ENCODE measurements around the gene ZSCAN21. TPM values are rescaled to one million over a fixed set of nuclear protein-coding genes. Genes with fewer than 3 reads are reported as not detected.
A peak's percentile ranks its signal among the peaks of the same experiment; 100 is the strongest.

ZSCAN21 gene
- polyA plus RNA-seq, 2 of the 4 experiments (the other 2 are of a cell fraction) = 9.1 to 18.3 TPM

DNA sequence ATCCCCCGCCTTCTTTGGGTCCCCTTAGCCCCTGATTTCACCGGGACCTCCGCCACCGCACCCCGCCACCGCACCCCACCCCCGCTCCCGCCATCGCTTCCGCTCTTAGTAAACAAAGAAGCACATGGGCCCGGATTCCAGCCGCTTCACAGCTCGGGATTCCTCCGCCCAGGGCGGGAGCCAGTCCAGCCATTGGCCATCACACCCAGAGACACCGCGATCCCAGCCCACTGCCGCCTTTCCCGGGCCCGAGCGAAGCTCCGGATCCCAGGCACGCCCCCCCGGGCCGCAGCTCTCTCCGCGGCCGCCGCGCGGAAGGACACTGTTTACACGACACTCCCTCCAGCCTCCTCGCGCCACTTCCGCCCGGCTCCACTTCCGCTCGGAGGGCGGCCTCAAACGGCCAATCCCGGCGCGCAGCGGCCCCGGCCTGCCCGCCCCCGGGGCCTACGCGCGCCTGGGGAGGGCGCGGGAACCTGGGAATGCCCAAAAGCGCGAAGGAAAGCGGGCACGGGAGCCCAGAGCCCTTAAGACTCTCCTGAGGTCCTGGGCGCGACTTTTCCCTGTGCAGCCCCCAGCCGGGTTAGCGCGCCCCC lies 50.9 kb downstream of the ZSCAN21 start (continued):
- no peak for TF ChIP-seq HEYL (CRISPR knock-in tag; IDR thresholded peaks at IDR 0.05)
- TF ChIP-seq CHD4 (IDR thresholded peaks at IDR 0.05; ENCODE audit: borderline replicate concordance) = no peak
- TF ChIP-seq BHLHE40 (IDR thresholded peaks at IDR 0.05; ENCODE audit: low read depth, low read length) = no peak
- 0 out of 2 replicates have a peak, but pooled peaks have one; percentile 2 for TF ChIP-seq MAZ (IDR thresholded peaks at IDR 0.05; ENCODE audit: borderline replicate concordance, low read depth, low read length)
- peak; percentile 67 for TF ChIP-seq CHD2 (IDR thresholded peaks at IDR 0.05; ENCODE audit: low read length, partially characterized antibody)
- TF ChIP-seq POLR2A (IDR thresholded peaks at IDR 0.05; ENCODE audit: low read length) = peak; percentile 34
- TF ChIP-seq HDAC2 (IDR thresholded peaks at IDR 0.05) = no peak
- TF ChIP-seq HOXA7 (CRISPR knock-in tag; IDR thresholded peaks at IDR 0.05) = 0 out of 2 replicates have a peak, but pooled peaks have one; percentile 24
- TF ChIP-seq, protein P1, sequence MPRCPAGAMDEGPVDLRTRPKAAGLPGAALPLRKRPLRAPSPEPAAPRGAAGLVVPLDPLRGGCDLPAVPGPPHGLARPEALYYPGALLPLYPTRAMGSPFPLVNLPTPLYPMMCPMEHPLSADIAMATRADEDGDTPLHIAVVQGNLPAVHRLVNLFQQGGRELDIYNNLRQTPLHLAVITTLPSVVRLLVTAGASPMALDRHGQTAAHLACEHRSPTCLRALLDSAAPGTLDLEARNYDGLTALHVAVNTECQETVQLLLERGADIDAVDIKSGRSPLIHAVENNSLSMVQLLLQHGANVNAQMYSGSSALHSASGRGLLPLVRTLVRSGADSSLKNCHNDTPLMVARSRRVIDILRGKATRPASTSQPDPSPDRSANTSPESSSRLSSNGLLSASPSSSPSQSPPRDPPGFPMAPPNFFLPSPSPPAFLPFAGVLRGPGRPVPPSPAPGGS (IDR thresholded peaks at IDR 0.05) = peak; percentile 66; the same call in 2 of the 3 replicates
- TF ChIP-seq, protein P2, sequence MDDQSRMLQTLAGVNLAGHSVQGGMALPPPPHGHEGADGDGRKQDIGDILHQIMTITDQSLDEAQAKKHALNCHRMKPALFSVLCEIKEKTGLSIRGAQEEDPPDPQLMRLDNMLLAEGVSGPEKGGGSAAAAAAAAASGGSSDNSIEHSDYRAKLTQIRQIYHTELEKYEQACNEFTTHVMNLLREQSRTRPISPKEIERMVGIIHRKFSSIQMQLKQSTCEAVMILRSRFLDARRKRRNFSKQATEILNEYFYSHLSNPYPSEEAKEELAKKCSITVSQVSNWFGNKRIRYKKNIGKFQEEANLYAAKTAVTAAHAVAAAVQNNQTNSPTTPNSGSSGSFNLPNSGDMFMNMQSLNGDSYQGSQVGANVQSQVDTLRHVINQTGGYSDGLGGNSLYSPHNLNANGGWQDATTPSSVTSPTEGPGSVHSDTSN (IDR thresholded peaks at IDR 0.05) = peak; percentile 93
- TF ChIP-seq CBX8 (IDR thresholded peaks at IDR 0.05) = no peak
- TF ChIP-seq, protein P3, sequence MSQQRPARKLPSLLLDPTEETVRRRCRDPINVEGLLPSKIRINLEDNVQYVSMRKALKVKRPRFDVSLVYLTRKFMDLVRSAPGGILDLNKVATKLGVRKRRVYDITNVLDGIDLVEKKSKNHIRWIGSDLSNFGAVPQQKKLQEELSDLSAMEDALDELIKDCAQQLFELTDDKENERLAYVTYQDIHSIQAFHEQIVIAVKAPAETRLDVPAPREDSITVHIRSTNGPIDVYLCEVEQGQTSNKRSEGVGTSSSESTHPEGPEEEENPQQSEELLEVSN (IDR thresholded peaks at IDR 0.05; ENCODE audit: borderline replicate concordance, low read depth) = peak; percentile 86
- no peak for TF ChIP-seq FOSL2 (IDR thresholded peaks at IDR 0.05)
- peak; percentile 41 for TF ChIP-seq FOSL2 (CRISPR knock-in tag; IDR thresholded peaks at IDR 0.05)
- TF ChIP-seq, protein P4, sequence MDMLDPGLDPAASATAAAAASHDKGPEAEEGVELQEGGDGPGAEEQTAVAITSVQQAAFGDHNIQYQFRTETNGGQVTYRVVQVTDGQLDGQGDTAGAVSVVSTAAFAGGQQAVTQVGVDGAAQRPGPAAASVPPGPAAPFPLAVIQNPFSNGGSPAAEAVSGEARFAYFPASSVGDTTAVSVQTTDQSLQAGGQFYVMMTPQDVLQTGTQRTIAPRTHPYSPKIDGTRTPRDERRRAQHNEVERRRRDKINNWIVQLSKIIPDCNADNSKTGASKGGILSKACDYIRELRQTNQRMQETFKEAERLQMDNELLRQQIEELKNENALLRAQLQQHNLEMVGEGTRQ (IDR thresholded peaks at IDR 0.05) = 0 out of 2 replicates have a peak, but pooled peaks have one; percentile 2
- no peak for TF ChIP-seq FOSB (CRISPR knock-in tag; IDR thresholded peaks at IDR 0.05)
- TF ChIP-seq SREBF2 (IDR thresholded peaks at IDR 0.05) = no peak

DNA sequence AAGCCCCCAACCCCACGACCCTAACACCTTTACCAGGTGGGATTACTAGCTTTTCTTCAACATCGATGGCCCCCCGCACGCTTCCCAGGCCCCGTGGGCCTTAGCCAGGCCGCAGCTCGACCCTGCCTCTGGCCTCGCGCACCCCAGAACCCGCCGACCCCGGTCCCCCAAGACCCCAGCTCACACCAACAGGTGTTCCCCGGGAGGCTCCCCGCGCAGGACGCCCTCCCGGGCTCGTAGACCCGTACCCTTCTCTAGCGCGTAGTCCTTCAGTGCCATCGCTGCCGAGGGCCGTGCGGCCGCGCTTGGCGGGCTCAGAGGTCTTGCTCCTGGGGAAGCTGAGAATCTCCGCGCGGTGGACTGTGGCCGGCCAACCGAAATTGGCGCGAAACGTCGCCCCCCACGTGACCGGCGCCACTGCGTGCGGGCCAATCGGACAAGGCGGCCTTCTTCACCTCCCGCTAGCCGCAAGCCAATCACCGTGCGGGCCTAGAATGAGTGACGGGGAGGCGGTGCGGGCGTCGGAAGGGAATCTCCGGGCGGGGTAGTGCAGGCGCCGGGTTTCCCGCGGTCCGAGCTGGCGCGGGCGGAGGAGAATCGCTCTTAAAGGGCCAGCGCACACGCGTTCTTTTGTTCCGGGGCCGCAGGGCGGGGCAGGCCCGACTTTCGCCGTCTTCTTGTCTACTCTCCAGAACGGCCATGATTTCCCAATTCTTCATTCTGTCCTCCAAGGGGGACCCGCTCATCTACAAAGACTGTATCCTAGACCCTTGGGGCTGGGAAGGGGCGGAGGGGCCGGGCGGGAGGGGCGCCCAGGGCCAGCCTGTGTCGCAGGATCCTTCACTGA lies 51.7 kb downstream of the ZSCAN21 start, which contains the start of the genes AP4M1 and MCM7:
Gene AP4M1 (plus strand): TSS at position 628 of the 847 bp plus-strand sequence. CDS start 72 bp downstream, at position 700.
Gene MCM7 (minus strand): TSS at position 382 of the 847 bp plus-strand sequence. CDS start 103 bp downstream, at position 279.
- H3K9me3 ChIP-seq = no peaks in the 10 kb centered on the region
- FAIRE-seq (no peak), ATAC-seq (peak; percentile 89 to 91), DNase-seq (ENCODE audit: low read depth in 1 of 2, low spot score in 1 of 2) (peak; percentile 97 to 100)
- CTCF ChIA-PET = interaction anchor here (0.6 to 3.9 kb wide), 6 partner anchors 11 to 489 kb away, joined by 3 to 33 read pairs (median 4); partner anchors contain the start of gene COPS6
- POLR2A ChIA-PET = interaction anchor here (0.6 to 3.0 kb wide), 19 partner anchors 8 to 692 kb away, joined by 3 to 46 read pairs (median 6); partner anchors contain the start of genes BUD31, COPS6, LAMTOR4 and MBLAC1
- WGBS (ENCODE audit: missing lambda C conversion rate) = under 1% methylated on average over 45 of the region's 80 CpGs
- H3K4me2 ChIP-seq = peak within 1 kb of the TSS; percentile 85
- H3K27ac ChIP-seq = peak within 1 kb of the TSS; percentile 94 to 100
- peak within 1 kb of the TSS; percentile 98 for H3K4me3 ChIP-seq
- H3K4me1 ChIP-seq = peaks cover 18% of the 10 kb centered on the region
- TF ChIP-seq RNF2 (IDR thresholded peaks at IDR 0.05; ENCODE audit: borderline replicate concordance, low read depth) = no peak
- TF ChIP-seq, protein P4 (IDR thresholded peaks at IDR 0.05) = peak; percentile 98
- TF ChIP-seq, protein P1 (IDR thresholded peaks at IDR 0.05) = peak; percentile 64; the same call in 1 of the 3 replicates
- 0 out of 2 replicates have a peak, but pooled peaks have one; percentile 58 for TF ChIP-seq HDAC2 (IDR thresholded peaks at IDR 0.05)
- TF ChIP-seq ZC3H11A (IDR thresholded peaks at IDR 0.05) = no peak
- no peak for TF ChIP-seq CBX2 (IDR thresholded peaks at IDR 0.05; ENCODE audit: borderline replicate concordance, low read depth)
- TF ChIP-seq, protein P5, sequence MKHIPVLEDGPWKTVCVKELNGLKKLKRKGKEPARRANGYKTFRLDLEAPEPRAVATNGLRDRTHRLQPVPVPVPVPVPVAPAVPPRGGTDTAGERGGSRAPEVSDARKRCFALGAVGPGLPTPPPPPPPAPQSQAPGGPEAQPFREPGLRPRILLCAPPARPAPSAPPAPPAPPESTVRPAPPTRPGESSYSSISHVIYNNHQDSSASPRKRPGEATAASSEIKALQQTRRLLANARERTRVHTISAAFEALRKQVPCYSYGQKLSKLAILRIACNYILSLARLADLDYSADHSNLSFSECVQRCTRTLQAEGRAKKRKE (CRISPR knock-in tag; IDR thresholded peaks at IDR 0.05; ENCODE audit: low read depth) = peak; percentile 57; the same call in 1 of the 2 replicates
- no peak for TF ChIP-seq NR3C1 (IDR thresholded peaks at IDR 0.05)
- TF ChIP-seq CHD4 (IDR thresholded peaks at IDR 0.05; ENCODE audit: borderline replicate concordance) = no peak
- peak; percentile 80; the same call in 1 of the 2 replicates for TF ChIP-seq FOSB (CRISPR knock-in tag; IDR thresholded peaks at IDR 0.05)
- TF ChIP-seq NFE2L2 (conservative IDR thresholded peaks at IDR 0.05; ENCODE audit: low read length) = no peak
- TF ChIP-seq PHF8 (IDR thresholded peaks at IDR 0.05; ENCODE audit: borderline replicate concordance, low read depth) = peak; percentile 23; the same call in 1 of the 2 replicates
- peak; percentile 52 to 84; a peak in 4 of 5 replicates for TF ChIP-seq JUN (IDR thresholded peaks at IDR 0.05)
- peak; percentile 38; the same call in 1 of the 2 replicates for TF ChIP-seq MYC (IDR thresholded peaks at IDR 0.05; ENCODE audit: borderline replicate concordance, low read length)
- TF ChIP-seq, protein P3 (IDR thresholded peaks at IDR 0.05; ENCODE audit: borderline replicate concordance, low read depth) = peak; percentile 89
